Activated CD4-positive, CD25-positive, alpha-beta regulatory T cell treated with anti-CD3 and anti-CD28 coated beads, Interleukin-2, amount 50 U/mL, for 24 hours (primary cell): ENCODE measurements around the gene RPL39L.
A peak's percentile ranks its signal among the peaks of the same experiment; 100 is the strongest.
"Not testable (repeated sequence)": the region's sequence is repeated elsewhere in the genome, so short reads cannot be mapped to it uniquely, and the experiment has no call there.

Source experiments
- ATAC-seq, 2 donors: fragments of 150-1000 bp; cut with Tn5 transposase; one replicate each; pipeline ENCODE4 v1.10.0; 2021; ENCODE audit warnings: mild to moderate bottlenecking in 1 of 2, moderate library complexity in 1 of 2

The RPL39L gene

GRCh38 chr3:187139126-187139894 is at the start of gene RPL39L:
Gene RPL39L (minus strand): TSS chr3:187139496. CDS start chr3:187121300, 18,196 bp downstream.
- peak; percentile 95 to 96 for ATAC-seq

- no peak for ATAC-seq
These were observed 49.6 kb upstream of the RPL39L start for GRCh38 chr3:187188931-187189330.

DNA sequence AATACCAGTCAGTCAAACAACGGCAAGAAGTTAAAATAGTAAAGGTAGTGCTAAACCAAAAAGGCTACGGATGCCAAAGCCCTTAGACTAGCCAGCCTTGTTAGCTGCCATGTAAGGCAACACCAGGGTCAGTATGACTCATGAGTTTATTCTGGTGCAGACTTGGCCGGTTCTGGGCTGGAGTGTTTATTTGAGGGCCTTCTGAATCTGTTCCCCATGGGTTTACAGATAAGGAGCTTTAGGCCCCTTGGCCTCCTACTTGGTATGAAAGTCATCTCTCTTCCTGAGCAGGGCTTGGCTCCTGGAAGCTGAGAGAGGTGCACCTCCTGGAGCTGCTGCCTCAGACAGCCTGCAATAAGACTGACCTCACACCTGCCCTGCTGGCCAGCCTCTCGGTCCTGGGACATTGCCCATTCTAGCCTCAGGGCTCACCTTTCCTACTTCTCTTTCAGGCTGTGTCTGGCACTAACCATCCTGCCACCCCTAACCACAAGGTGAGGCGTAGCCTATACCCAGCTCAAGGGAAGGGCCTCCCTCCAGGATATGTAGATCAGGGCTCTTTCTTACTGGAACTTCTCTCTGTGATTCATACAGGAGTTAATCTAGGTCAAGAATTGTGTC is 47.6 kb upstream of the RPL39L start:
- ATAC-seq = no peak

DNA sequence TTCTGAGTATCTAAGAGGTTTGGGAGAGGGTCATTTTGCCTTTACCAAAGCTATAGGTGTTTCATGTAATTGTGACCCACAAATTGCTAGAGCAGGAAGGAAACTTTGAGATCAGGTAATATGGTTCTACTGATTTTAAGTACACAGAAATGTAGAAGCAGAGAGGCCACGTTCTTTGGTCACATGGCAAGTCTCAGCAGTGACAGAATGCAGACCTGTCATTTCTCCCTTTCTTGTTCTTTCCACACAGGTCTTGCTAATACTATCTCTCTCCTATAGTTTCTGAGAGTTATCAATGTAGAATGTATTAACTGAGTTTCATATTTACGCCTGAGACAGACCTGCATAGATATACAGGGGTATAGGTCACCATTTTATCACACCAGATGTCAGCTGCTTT is 47.1 kb upstream of the RPL39L start:
- no peak for ATAC-seq

DNA sequence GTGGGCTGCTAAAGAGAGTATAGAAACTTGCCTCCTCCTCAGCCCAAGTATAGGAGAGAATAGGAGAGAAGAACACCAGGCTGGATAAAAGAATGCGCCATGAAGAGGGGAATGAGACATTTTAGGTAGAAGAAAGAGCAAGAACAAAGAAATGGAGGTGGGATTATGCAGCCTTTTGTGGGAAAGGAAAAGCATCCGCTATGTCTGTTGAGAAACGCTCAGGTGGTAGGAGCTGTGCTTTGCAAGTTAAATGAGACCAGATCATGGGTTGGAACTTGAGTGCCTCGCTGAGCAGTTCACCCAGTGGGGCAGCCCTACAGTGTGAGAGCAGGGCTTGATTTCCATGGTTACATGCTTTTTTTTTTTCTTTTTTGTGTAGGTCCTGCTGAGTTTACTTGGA is 46.5 kb upstream of the RPL39L start:
- no peak for ATAC-seq

- no peak for ATAC-seq
These were observed 44.6 kb upstream of the RPL39L start for GRCh38 chr3:187183903-187184302.

DNA sequence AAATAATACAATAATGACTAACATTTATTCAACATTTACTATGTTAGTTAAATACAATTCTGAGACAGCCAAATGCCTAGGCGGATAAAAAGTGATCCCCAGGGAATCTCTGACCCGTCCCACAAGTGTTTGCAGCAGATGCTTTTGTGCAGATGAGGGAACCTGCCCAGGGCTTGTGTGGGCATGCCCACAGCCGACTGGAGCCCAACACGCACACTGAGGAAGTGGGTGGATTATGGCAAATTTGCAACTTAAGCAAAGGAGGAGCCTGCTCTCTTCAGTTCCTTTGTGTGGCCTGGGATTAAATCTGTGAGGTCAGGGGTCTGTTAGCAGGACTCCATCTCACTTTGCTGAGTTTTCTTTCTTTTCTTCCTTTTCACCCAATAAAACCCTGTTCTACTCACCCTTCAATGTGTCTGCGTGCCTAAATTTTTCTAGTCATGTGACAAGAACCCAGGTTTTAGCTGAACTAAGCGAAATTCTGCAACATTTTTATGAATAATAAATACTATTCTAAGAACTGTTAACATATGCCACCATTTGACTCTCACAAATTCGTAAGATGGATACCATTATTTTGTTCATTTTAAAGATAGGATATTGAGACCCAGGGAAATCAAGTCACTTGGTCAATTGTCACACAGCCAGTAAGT is 44.0 kb upstream of the RPL39L start:
- no peak for ATAC-seq

GRCh38 chr3:187181454-187182170 is 42.3 kb upstream of the RPL39L start:
- no peak for ATAC-seq

- ATAC-seq = no peak
These were observed 33.6 kb upstream of the RPL39L start for GRCh38 chr3:187172929-187173328.

- not testable (repeated sequence) for ATAC-seq
These were observed 31.6 kb upstream of the RPL39L start for GRCh38 chr3:187170911-187171310.

DNA sequence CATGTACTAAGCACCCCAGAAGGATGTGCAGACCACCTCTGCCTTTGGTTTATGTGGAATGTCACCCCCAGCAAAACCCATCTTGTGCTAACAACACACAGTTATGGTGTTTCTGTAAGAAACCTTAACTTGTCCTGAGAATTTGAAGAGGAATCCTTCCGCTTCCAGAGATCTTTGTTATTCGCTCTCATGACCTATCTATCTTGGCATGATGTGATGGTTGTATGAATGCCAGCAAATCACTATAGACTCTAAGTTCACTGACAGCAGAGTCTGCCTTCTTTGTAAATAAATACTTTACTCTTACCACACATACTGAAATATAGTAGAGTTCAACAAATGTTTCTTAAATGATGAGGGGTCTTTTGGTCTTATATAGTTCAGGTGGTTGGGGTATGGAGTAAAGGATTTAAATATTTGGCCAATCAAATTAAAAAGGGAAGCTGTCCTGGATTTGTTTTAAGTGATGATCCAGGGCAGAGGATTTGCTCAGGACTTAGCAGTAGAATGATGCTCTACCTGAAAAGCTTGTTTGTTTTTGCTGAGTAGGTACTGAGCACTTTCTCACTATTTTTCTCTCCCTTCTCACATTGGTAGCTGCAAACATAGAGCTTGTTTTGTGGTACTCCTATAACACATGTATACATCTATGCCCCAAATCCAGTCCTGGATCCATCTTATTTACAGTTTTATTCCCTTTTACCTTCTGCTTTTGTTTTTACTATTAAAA is 30.1 kb upstream of the RPL39L start:
- ATAC-seq = no peak

GRCh38 chr3:187167777-187168176 is 28.5 kb upstream of the RPL39L start:
- ATAC-seq = no peak

GRCh38 chr3:187166750-187167149 is 27.5 kb upstream of the RPL39L start:
- ATAC-seq = no peak

DNA sequence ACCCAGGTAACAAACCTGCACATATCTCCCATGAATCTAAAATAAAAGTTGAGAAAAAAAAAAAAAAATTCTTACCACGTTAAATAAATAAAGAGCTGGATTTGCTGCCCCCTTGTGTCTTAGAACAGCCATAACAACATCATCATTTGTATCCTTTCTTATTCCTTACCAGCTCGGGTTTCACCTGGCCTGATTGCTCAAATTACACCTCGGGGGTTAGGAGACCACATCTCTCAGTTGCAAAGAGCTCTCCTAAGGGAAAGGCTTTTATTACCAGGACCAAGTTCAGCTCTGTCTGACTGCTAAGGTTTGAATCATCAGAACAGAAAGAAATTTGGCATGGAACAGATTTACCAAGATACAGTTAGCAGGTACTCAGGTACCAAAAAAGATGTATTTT is 25.8 kb upstream of the RPL39L start:
- peak in 1 of 2 donors; percentile 56 for ATAC-seq

DNA sequence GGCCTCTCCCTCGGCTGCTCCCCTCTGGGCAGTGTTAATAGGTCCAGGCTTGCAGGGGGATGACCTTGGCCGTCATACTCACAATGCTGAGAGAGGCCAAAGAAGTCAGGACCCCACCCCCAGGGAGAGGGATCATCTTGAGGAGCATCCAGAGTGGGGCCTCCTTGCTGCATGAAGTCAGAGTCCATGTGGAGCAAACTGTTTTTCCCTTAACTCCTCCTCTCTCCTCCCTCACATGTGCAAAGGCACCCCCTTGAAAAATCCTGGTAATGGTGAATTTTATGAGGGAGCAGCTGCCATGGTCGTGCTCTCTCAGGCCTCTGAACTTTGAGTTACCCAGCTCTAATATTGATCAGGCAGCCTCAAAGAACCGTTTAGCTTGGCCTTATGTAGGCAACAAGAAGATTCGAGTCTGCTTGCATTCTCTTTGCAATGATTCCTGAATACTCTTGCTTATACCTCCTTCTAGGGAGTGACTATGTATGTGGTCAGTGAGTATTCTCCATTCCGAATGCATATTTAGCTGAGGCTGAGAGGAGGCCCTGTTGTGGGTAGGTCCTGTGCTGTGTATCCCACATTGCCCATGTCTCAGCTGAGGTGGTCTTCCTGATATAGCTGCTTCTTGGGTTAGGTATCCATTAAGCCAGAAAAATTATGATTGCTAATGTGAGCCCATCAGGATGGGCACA is 23.1 kb upstream of the RPL39L start:
- ATAC-seq = no peak

- no peak for ATAC-seq
These were observed 22.3 kb upstream of the RPL39L start for GRCh38 chr3:187161556-187161955.

DNA sequence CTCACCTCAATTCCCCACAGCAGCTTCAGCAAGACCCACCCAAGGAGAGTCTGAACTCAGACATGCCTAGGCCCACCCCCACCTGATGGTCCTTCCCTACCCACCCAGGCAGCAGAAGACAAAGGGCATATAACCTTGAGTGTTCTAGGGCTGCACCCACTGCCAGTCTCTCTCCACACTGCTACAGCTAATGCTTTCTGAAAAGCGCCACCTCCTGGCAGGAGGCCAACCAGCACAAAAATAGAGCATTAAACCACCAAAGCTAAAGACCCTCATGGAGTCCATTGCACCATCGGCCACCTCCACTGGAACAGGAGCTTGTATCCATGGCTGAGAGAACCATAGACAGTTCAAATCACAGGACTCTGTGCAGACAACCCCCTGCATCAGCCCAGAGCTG is 11.3 kb upstream of the RPL39L start:
- ATAC-seq = peak; percentile 61 to 75

- no peak for ATAC-seq
These were observed 10.9 kb upstream of the RPL39L start for GRCh38 chr3:187150186-187150585.

GRCh38 chr3:187146389-187146788 is 7.1 kb upstream of the RPL39L start:
- ATAC-seq = no peak

GRCh38 chr3:187145149-187145895 is 6.0 kb upstream of the RPL39L start:
- ATAC-seq = no peak

- no peak for ATAC-seq
These were observed 578 bp upstream of the RPL39L start for GRCh38 chr3:187139895-187140253.
